GM06990 (cell line): ENCODE measurements around the gene SLC66A2.
"Not testable (repeated sequence)": the region's sequence is repeated elsewhere in the genome, so short reads cannot be mapped to it uniquely, and the experiment has no call there.

Source experiments
- DNase-seq: peaks from one replicate; pipeline ENCODE4 v3.0.0-alpha.2; 2011; ENCODE audit not compliant: insufficient read length; ENCODE audit errors: extremely low read depth
- H3K27me3 ChIP-seq: replicated peaks from 2 replicates; pipeline ENCODE4 v1.6.0; 2011; ENCODE audit warnings: low read length; ENCODE audit not compliant: control insufficient read depth, insufficient read depth
- H3K36me3 ChIP-seq: 2 replicates; pipeline ENCODE4 v1.5.1; 2011; ENCODE audit warnings: low read length; ENCODE audit not compliant: control insufficient read depth, insufficient read depth
- H3K4me3 ChIP-seq: replicated peaks from 2 replicates; pipeline ENCODE4 v1.5.1; 2011; ENCODE audit warnings: low read depth, mild to moderate bottlenecking, control low read depth, low read length
- TF ChIP-seq, protein P1 (sequence below): IDR thresholded peaks from 2 replicates; pipeline ENCODE4 v1.5.1; 2011; ENCODE audit warnings: low read length, control low read depth, mild to moderate bottlenecking, inconsistent platforms; ENCODE audit not compliant: insufficient read depth, poor library complexity, severe bottlenecking

The SLC66A2 gene

GRCh38 chr18:79869591-79870300, 81.7 kb downstream of the SLC66A2 start:
- TF ChIP-seq, protein P1, sequence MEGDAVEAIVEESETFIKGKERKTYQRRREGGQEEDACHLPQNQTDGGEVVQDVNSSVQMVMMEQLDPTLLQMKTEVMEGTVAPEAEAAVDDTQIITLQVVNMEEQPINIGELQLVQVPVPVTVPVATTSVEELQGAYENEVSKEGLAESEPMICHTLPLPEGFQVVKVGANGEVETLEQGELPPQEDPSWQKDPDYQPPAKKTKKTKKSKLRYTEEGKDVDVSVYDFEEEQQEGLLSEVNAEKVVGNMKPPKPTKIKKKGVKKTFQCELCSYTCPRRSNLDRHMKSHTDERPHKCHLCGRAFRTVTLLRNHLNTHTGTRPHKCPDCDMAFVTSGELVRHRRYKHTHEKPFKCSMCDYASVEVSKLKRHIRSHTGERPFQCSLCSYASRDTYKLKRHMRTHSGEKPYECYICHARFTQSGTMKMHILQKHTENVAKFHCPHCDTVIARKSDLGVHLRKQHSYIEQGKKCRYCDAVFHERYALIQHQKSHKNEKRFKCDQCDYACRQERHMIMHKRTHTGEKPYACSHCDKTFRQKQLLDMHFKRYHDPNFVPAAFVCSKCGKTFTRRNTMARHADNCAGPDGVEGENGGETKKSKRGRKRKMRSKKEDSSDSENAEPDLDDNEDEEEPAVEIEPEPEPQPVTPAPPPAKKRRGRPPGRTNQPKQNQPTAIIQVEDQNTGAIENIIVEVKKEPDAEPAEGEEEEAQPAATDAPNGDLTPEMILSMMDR = no peak
- H3K36me3 ChIP-seq = no peaks in the 10 kb centered on the region
- no peaks in the 10 kb centered on the region for H3K27me3 ChIP-seq
- H3K4me3 ChIP-seq = no peak overlapping the region
- DNase-seq = no peak

- Histone ChIP-seq H3K36me3 (no peaks in the 10 kb centered on the region), H3K27me3 (no peaks in the 10 kb centered on the region), H3K4me3 (no peak overlapping the region)
- no peak for DNase-seq
- TF ChIP-seq, protein P1 = no peak
These were observed 82.5 kb downstream of the SLC66A2 start for GRCh38 chr18:79868811-79869541.

DNA sequence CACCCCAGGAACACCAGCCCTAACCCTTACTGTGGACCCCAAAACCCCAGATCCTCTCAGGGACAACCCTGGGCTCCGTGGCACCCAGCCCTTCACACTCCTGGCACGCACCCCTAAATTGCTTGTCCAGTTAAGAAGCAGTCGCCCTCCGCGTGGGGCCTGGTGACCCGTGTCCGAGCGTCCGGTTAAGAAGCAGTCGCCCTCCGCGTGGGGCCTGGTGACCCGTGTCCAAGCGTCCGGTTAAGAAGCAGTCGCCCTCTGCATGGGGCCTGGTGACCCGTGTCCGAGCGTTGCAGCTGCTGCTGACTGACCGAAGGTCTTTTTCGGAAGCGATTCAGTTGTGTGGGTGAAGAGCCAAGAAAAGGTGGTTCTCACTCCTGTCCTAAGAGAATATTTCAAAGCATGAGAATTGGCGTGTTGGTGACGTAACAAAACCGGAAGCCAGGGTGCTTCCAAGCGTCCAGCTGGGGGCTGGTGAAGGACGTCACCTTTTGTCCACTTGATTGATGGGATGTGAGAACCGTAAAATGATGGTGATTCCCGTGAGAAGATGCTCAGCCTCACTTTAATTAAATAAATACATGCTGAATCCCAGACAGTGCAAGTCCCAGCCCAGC, 83.2 kb downstream of the SLC66A2 start:
- DNase-seq = no peak
- no peaks in the 10 kb centered on the region for H3K27me3 ChIP-seq
- TF ChIP-seq, protein P1 = no peak

GRCh38 chr18:79867666-79868065, 83.8 kb downstream of the SLC66A2 start:
- Histone ChIP-seq H3K36me3 (no peaks in the 10 kb centered on the region), H3K4me3 (no peak overlapping the region), H3K27me3 (no peaks in the 10 kb centered on the region)
- TF ChIP-seq, protein P1 = no peak
- DNase-seq = no peak

More for the DNA sequence above, 83.2 kb downstream of the SLC66A2 start:
- Histone ChIP-seq H3K4me3 (no peak overlapping the region), H3K36me3 (no peaks in the 10 kb centered on the region)

DNA sequence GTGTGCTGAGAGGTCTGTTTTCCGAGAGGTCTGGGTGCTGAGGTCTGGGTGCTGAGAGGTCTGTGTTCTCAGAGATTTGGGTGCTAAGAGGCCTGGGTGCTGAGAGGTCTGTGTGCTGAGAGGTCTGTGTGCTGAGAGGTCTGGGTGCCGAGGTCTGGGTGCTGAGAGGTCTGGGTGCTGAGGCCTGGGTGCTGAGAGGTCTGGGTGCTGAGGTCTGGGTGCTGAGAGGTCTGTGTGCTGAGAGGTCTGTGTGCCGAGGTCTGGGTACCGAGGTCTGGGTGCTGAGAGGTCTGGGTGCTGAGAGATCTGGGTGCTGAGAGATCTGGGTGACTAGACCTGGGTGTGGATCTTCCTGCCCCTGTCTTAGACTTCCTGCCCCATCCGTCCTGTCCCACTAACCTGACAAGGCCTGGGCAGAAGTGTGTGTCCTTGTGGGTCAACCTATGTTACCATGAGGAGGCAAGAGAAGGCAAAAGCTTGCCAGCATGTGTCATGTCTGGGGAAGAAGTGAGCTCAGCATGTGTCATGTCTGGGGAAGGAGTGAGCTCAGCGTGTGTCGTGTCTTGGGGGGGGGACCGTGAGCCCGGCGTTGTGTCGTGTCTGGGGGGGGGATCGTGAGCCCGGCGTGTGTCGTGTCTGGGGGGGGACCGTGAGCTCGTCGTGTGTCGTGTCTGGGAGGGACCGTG, 84.4 kb downstream of the SLC66A2 start:
- TF ChIP-seq, protein P1 = no peak
- DNase-seq = no peak

GRCh38 chr18:79865951-79866350, 85.5 kb downstream of the SLC66A2 start:
- not testable (repeated sequence) for DNase-seq, H3K36me3 ChIP-seq, H3K4me3 ChIP-seq, H3K27me3 ChIP-seq

More for the DNA sequence above, 84.4 kb downstream of the SLC66A2 start:
- Histone ChIP-seq H3K4me3 (no peak overlapping the region), H3K27me3 (no peaks in the 10 kb centered on the region), H3K36me3 (no peaks in the 10 kb centered on the region)

DNA sequence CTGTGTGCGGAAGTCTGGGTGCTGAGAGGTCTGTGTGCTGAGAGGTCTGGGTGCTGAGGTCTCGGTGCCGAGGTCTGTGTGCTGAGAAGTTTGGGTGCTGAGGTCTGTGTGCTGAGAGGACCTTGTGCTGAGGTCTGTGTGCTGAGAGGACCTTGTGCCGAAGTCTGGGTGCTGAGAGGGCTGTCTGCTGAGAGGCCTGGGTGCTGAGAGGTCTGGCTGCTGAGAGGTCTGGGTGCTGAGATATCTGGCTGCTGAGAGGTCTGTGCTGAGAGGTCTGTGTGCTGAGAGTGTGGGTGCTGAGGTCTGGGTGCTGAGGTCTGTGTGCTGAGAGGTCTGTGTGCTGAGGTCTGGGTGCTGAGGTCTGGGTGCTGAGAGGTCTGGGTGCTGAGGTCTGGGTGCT, 86.5 kb downstream of the SLC66A2 start:
- H3K4me3 ChIP-seq, H3K27me3 ChIP-seq, H3K36me3 ChIP-seq: not testable (repeated sequence)

More for the DNA sequence above, 86.5 kb downstream of the SLC66A2 start:
- DNase-seq = not testable (repeated sequence)
